NCI-H1048 (cell line): ENCODE measurements around the gene TP53TG3F.
"Not testable (repeated sequence)": the region's sequence is repeated elsewhere in the genome, so short reads cannot be mapped to it uniquely, and the experiment has no call there.

Experiments used
- DNase-seq: peaks from one replicate; lab custom pipeline; 2025; lab: John Stamatoyannopoulos, UW

The TP53TG3F gene, protein sequence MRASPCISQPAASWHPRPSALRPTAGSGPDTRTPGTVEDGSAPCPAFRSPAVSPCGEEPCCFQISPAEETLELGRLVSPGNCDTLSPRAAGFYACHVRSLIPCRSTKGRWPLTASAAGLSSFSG

DNA sequence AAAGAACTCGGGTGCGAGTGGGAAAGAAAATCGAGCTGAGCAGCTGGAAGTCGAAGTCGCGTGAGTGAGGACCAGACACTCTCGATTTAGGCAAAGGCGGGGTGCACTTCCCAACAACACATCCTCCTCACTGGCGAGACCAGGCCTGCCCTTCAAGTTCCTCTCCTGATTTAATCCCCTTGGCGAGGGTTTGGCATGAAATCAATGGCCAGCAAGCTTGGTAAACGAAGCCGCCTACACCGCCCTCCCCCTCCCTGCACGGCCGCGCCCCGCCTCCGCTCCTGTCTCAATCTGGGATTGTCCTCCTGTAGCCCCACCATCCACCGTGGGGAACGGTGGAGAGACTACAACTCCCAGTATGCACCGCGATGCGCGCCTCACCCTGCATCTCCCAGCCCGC lies at the start of gene TP53TG3F:
TSS of gene TP53TG3F (plus strand) at position 301 of the 400 bp plus-strand sequence. CDS start at position 369, 68 bp downstream.
- not testable (repeated sequence) for DNase-seq

DNA sequence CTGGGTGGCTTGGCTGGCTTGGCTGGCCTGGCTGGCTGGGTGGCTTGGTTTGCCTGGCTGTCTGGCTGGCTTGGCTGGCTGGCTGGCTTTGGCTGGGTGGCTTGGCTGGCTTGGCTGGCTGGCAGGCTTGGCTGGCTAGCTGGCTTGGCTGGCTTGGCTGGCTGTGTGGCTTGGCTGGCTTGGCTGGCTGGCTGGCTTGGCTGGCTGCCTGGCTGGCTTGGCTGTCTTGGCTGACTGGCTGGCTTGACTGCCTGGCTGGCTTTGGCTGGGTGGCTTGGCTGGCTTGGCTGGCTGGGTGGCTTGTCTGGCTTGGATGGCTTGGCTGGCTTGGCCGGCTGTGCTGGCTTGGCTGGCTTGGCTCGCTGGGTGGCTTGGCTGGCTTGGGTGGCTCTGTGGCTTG lies 32.2 kb downstream of the TP53TG3F start:
- not testable (repeated sequence) for DNase-seq

DNA sequence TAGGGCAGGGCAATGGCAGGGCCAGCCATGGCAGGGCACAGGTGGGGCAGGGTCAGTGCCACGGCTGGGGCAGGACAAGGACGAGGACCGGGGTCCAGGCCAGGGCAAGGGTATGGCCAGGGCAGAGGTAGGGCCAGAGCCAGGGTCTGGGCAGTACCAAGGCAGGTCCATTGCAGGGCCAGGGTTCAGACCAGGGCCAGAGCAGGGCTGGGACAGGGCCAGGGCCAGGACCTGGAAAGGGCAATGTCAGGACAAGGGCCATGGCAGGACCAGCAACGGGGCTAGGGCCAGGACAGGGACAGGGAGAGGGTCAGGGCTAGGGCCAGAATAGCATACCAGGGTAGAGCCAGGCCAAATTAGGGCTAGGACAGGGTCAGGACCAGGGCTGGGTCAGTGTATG lies 47.8 kb downstream of the TP53TG3F start:
- DNase-seq: not testable (repeated sequence)

DNA sequence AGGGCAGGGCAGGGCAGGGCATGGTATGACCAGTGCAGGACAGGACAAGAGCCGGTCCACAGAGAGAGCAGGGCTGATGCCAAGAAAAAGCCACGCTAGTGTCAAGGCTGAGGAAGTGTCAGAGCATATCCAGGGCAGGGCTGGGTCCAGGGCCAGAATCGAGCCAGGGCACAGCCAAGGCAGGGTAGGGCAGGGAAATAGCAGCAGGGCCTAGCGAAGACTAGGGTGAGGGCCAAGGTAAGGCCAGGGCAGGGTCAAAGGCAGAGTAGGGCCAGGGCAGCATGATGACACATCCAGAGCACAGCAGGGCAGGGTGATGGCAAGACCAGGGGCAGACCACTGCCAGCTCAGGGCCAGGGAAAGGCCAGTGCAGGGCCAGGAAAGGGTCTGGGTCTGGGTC lies 49.7 kb downstream of the TP53TG3F start:
- DNase-seq: not testable (repeated sequence)

DNA sequence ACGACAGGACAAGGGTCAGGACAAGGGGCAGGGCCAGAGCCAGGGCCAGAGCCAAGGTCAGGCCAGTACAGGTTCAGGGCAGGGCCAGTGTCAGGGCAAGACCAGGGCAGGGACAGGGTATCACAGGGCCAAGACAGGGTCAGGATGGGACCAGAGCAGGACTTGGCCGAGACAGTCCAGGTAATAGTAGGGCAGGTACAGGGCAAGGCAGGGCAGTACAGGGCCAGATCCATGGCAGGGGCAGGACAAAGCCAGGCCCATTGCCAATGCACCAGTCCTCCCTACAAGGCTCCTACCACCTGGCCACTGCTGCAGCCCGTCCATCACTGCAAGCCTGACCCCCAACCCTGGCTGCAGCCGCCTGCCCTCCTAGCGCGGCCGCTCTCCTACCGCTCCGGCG lies 50.5 kb downstream of the TP53TG3F start:
- not testable (repeated sequence) for DNase-seq
